GM13976 (cell line): ENCODE data around the gene DCX.
"Not testable (repeated sequence)": the region's sequence is repeated elsewhere in the genome, so short reads cannot be mapped to it uniquely, and the experiment has no call there.

ENCODE experiments used
- DNase-seq: peaks from one replicate; pipeline ENCODE4 v3.0.0; 2012; ENCODE audit warnings: low spot score
- CTCF ChIP-seq: IDR thresholded peaks from 2 replicates; pipeline ENCODE4 v1.5.1; 2012; ENCODE audit warnings: borderline replicate concordance, mild to moderate bottlenecking; ENCODE audit not compliant: insufficient read depth; ENCODE audit errors: extremely low read depth, missing control alignments, control extremely low read depth
- in situ Hi-C: fragments of 300-500 bp; cut with MboI; formaldehyde crosslinking; loops from one replicate; pipeline ENCODE4 v1.12.0; 2022; ENCODE audit warnings: low sequenced_read_pairs, mixed read lengths, inconsistent platforms; ENCODE audit not compliant: unreplicated experiment

DCX gene

DNA sequence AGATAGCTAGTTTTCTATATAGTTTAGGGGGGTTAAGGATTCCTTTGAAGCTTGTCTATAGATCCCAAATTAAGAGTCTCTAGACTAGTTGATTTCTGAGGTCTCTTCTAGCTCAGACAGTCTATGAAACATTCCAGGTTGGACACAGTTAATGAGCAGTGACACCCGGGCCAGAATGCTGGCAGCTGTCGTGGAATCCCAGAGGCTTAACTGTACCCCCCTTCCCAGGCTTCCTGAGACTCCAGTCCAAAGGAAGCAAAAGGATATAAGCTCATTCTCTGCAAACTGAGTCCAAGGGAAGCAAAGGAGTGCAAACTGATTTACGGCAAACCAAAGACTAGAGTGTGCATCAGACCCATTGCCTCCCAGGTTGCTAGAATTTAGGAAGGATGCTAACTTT is 62.9 kb downstream of the DCX start:
- no peak for DNase-seq
- TF ChIP-seq CTCF = no peak
- in situ Hi-C loops = no loop called here

- in situ Hi-C loops = no loop called here
- TF ChIP-seq CTCF = no peak
- no peak for DNase-seq
These were observed 63.6 kb downstream of the DCX start for GRCh38 chrX:111348429-111348828.

GRCh38 chrX:111346150-111346549 is 65.8 kb downstream of the DCX start:
- DNase-seq, in situ Hi-C loops: not testable (repeated sequence)

GRCh38 chrX:111340054-111340453 is 71.9 kb downstream of the DCX start:
- in situ Hi-C loops = no loop called here
- no peak for DNase-seq
- no peak for TF ChIP-seq CTCF

GRCh38 chrX:111339212-111339611 is 72.8 kb downstream of the DCX start:
- in situ Hi-C loops = no loop called here
- no peak for DNase-seq
- TF ChIP-seq CTCF = no peak

- no peak for TF ChIP-seq CTCF
- in situ Hi-C loops = no loop called here
- no peak for DNase-seq
These were observed 73.8 kb downstream of the DCX start for GRCh38 chrX:111338095-111338698.

DNA sequence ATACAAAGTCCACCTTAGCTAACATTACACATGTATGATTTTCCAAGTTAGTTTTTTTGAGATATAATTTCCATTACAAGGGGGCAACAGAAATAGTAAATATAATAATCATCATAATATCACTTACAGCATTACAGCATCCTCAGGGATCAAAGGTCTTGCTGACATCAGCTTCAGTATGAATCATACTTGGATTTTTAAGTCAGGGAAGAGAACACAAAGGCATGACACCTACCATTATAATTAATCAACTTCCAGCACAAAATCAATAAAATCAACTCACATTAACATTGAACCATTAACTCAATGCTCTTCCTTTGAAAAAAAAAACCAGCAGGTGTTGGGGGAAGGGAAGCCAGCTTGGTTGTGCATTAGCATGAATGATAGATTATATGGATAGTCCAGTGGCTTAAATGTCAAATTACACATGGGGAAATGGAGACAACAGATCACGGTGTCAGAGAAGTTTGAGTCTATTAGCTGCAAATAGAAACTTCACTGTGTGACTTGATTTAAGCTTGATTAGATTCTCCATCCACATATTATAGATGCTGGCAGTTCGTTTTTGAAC is 74.8 kb downstream of the DCX start:
- no peak for TF ChIP-seq CTCF
- in situ Hi-C loops = no loop called here
- no peak for DNase-seq
